ENCODE measurements around the gene SUN2.

- no peak for TF ChIP-seq CTCF (IDR thresholded peaks at IDR 0.05)
- TF ChIP-seq EZH2 (IDR thresholded peaks at IDR 0.05; ENCODE audit: borderline replicate concordance, insufficient read depth, low read depth, low read length, poor library complexity, severe bottlenecking): no peak
These were observed 33.0 kb upstream of the SUN2 start for GRCh38 chr22:38788846-38789245.

Measured in B cell (primary cell).